Measurements from ENCODE around the gene SP3. TPM values are rescaled to one million over a fixed set of nuclear protein-coding genes. Genes with fewer than 3 reads are reported as not detected.

SP3 gene
- polyA plus RNA-seq, 3 donors, result 11.4 to 26.9 (median 24.4) TPM

DNA sequence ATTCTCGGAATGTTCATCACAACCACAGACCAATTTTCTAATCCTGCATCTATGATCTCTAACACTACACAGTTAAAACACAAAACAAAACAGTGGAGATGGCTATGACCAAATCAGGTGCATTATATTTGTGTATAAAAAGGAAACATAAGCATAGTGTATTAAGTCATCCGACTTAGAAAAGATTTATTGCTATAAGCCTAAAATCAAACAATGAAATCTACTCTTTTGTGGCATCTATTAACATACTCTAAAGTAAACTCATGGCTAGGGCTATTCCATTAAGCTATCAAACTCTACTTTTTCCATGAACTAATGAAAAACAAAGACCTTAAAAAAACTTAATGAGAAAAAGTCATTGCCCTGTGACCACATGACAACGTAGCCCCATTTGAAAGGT is 8.7 kb downstream of the SP3 start:
- H3K27ac ChIP-seq (ENCODE audit: low read depth, low read length), result no peak overlapping the region
- WGBS, 3 donors, result 54 to 65% (median 63%) methylated on average over 3 of the region's 3 CpGs

DNA sequence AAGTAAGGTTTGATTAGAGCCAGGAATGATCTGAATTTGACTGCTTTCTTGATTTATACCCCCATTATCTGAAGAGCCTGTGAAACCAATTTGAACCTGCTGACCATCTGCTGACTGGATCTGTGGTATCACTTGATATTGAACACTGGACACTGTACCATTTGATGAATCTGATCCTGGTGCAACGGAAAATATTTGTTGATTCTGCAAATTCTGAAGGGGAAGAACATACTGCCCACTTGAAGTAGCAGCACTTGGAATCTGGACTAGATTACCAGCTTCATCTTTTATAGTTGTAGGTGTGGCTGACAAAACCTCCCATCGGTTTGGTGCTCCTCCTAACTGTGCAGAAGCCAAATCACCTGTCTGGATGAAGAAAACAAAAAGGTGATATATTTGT is 9.3 kb downstream of the SP3 start:
- 72 to 76% (median 74%) methylated on average over 2 of the region's 2 CpGs for WGBS, 3 donors
- H3K27ac ChIP-seq (ENCODE audit: low read depth, low read length), result no peak overlapping the region

DNA sequence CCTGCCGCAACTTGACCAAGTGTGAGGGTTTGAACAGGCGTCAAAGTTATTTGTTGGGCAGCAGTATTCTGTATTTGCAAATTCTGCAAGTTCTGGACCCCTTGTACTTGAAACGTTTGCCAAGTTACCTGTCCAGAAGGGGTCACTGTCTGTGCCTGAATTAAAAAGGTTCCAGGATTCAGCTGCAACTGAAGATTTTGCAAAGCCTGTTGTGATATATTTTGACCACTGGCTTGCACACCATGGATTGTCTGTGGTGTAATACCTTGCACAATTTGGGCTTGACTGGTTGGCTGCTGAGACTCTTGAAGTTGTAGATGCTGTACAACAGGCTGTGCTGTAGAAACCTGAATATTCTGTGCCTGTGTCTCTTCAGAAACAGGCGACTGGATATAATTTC is 10.2 kb downstream of the SP3 start:
- no peak overlapping the region for H3K27ac ChIP-seq (ENCODE audit: low read depth, low read length)
- WGBS, 3 donors, result 62 to 71% (median 69%) methylated on average over 4 of the region's 4 CpGs

DNA sequence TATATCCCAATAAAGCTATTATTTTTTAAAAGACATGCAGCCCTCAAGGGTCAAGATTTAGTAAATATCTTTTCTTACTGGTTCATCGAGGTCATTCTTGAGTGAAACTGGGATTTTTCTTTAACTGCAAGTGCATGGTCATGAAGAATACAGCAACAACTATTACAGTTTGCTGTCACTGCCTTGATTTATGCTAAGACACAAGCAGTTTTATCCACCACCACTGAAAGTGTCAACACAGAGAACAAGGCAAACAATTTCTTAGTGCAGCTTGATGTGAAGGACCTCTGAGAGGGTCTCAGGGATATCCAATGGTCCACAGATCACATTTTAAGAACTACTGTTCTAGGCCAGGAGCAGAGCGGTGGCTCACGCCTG is 12.1 kb downstream of the SP3 start:
- 91 to 96% (median 96%) methylated on average over 3 of the region's 3 CpGs for WGBS, 3 donors
- no peak overlapping the region for H3K27ac ChIP-seq (ENCODE audit: low read depth, low read length)

DNA sequence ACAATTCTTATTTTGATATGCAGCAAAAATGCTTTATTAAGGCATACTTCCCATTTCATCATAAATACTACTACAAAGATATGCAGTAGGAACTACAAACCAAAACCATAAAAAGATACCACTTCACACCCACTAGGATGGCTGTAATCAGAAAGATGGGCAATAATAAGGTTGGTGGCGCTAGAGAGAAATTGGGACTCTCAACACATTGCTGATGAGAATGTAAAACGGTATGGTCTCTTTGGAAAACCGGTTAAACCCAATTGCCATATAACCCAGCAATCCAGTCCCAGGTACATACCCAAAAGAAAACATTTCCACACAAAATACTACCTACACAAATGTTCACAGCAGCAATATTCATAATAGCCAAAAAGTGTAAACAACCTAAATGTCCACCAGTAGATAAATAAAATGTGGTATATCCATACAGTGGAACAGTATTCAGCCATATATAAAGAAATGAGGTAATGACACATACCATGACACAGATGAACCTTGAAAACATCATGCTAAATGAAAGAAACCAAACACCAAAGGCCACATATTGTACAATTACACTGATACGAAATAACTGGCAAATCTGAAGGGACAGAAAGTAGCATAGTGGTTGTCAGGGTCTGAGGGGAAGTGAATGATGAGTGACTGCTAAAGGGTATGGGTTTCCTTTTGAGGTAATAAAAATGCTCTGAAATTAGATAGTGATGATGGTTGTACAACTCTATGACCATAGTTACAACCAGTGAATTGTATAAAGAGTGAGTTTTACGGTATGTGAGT is 12.7 kb downstream of the SP3 start:
- WGBS, 3 donors, result 91 to 97% (median 93%) methylated on average over 5 of the region's 5 CpGs
- no peak overlapping the region for H3K27ac ChIP-seq (ENCODE audit: low read depth, low read length)

DNA sequence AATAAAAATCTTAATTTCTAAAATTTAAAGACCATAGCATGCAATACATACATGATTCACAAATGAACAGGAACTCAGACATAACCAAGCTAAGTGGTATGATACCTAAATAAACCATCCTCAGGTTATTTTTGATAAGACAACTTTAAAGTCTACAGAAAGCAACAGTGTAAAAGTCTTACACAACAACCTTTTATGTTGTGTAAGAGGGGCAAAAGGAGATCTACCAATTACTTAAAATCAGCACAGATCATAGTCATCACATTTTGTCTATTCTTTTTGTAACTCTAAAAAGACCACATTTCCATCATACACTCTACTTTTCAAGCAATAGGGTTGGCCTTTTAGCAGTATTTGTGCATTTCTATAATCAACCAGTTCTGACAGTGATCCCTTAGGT is 16.3 kb downstream of the SP3 start:
- no peak overlapping the region for H3K27ac ChIP-seq (ENCODE audit: low read depth, low read length)

DNA sequence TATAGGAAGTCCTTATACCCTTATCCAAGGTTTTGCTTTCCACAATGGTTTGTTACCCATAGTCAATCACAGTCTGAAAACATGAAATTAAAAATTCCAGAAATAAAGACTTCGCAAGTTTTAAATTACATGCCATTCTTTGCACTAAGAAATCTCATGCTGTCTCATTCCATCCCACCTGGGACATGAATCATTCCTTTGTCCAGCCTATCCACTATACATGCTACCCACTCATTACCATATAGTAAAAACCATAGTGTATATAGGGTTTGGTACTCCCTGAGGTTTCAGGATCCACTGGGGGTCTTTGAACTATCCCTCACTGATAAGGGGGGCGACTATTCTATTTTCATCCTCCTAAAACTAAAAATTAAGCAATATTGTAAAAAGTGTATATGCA is 17.0 kb downstream of the SP3 start:
- H3K27ac ChIP-seq (ENCODE audit: low read depth, low read length), result no peak overlapping the region
- 94 to 97% (median 97%) methylated on average over 2 of the region's 2 CpGs for WGBS, 3 donors

DNA sequence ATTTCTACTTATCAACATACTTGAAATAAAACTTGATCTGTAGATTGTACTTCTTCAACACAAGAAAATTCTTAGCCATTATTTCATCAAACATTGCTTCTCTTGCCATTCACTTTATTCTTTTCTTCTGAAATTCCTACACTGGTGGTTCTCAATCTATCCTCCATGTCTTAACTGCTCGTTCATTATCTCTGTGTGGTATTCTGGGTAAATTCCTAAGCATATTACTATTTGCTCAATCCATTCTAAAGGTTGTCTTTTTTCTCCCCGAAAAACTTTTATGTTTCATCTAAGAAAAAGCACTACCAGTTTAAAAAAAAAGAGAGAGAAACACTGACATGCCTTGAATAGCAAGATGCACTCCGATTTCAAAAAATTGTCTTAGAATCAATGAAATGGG is 18.0 kb downstream of the SP3 start:
- WGBS, 3 donors, result 66 to 81% (median 77%) methylated on average over 3 of the region's 3 CpGs

DNA sequence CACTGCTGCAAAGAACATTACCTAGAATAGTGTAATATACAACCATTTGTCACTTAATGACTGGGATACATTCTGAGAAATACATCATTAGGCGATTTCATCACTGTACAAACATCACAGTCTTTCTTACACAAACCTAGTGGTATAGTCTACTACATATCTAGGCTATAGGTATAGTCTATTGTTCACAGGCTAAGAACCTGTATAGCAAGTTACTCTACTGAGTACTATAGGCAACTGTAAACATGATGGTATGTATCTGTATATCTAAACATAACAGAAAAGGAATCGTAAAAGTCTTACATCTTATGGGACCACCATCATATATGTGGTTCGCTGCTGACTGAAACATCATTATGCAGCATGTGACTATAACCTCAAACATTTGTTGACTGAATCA is 21.4 kb downstream of the SP3 start:
- WGBS, 3 donors, result 83 to 97% (median 95%) methylated on average over 3 of the region's 3 CpGs
- H3K27ac ChIP-seq (ENCODE audit: low read depth, low read length), result no peak overlapping the region

More for the DNA sequence above, 18.0 kb downstream of the SP3 start:
- no peak overlapping the region for H3K27ac ChIP-seq (ENCODE audit: low read depth, low read length)

DNA sequence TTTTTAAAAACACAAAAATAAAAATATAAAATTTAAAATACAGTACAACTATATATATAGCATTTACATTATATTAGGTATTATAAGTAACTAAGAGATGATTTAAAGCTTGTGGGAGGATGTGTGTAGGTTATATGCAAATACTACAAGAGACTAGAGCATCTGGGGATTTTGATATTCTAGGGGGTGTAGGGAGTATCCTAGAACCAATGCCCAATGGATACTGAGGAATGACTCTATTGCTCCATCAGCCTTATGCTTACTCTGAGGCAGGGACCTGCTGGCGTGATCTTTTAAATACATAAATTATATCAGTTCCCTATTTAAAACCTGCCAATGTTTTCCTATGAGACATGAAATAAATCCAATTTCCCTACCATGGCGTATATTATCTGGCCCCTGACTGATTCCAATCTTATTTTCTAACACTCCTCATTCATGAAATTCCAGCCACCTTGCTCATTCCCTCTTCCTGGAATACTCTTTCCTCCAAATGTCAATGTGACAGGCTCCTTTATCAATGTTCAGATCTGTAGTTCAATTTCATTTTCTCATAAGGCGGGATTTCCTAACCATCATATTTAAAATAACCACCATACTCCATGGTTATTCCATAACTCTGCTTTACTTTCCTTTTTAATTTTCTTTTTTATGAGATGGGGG is 22.2 kb downstream of the SP3 start:
- WGBS, 3 donors, result 84 to 93% (median 90%) methylated on average over 3 of the region's 3 CpGs
- H3K27ac ChIP-seq (ENCODE audit: low read depth, low read length), result no peak overlapping the region

DNA sequence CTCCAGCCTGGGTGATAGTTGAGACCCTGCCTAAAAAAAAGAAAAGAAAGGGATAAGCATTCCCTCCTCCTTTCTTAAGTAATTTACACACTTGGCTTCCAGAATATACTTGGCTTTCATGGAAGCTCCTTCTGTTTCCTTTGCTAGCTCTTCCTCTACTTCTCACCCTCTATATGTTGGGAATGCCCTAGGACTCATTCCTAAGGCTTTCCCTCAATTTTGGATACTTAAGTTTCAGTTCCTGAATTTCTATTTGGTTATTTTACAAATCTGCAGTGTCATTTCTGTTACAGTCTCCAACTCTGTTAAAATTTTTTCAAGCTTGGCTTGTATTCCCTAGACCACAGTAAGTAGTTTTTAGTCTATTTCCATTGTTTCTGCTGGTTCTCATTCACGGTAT is 23.6 kb downstream of the SP3 start:
- WGBS, 3 donors, result 48 to 88% (median 66%) methylated on average over 1 of the region's 1 CpG
- no peak overlapping the region for H3K27ac ChIP-seq (ENCODE audit: low read depth, low read length)

DNA sequence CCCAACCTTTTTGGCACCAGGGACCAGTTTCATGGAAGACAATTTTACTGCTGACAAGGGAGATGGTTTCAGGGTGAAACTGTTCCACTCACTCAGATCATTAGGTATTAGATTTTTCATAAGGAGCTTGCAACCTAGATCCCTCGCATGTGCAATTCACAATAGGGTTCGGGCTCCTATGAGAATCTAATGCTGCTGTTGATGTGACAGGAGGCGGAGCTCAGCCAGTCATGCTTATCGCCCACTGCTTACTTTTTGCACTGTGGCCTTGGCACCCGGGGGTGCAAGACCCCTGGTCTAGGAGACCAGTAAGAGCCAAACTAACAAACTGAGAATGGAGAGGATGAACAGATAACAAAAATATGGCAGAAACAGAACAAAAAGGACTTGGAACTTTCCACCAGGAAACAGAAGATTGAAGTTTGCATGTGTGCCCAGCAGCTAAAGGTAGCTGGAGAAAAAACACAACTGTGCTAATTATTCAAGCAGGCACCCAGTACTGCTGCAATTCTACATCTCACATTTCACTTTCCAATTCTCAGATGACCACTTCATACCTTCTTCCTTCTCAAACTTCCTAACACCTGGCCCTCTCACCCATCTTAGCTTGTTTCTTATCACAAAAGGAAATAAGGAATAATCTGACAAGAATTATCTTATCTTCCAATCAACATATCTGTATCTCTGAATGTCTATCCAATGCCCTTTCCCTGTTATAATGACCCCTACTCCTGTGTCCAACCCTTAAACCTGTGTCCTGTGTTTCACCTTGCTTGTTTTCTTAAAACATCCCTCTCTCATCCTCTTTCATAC is 24.8 kb downstream of the SP3 start:
- WGBS, 3 donors, result 64 to 96% (median 91%) methylated on average over 5 of the region's 5 CpGs
- H3K27ac ChIP-seq (ENCODE audit: low read depth, low read length), result no peak overlapping the region

DNA sequence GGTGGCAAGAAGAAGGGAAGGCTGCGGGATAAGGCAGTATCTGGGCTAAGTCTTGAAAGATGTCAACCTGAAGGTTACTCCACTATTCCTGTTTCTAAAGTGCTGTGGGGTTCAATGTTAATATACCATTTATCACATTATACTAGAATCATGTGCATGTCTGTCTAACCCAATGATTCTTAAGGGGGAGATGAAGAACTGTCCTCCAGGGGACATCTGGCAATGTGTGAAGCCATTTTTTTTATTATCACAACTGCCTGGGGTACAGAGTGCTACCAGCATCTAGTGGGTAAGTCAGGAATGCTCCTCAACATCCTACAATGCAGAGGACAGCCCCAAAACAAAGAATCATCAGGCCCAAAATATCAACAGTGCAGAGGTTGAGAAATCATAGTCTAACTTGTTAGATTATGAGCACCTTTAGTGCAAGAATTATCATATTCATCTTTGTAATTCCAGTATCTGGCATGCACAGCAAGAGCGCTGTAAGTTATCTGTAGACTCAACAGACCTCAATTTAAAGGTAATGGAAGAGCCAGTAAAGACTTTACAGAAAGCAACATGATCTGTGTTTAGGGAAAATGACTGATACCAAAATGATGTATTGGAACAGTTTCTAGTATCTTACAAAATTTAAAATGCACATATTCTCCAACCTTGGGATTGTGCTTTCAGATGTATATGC is 26.3 kb downstream of the SP3 start:
- 98 to 100% (median 100%) methylated on average over 2 of the region's 2 CpGs for WGBS, 3 donors

DNA sequence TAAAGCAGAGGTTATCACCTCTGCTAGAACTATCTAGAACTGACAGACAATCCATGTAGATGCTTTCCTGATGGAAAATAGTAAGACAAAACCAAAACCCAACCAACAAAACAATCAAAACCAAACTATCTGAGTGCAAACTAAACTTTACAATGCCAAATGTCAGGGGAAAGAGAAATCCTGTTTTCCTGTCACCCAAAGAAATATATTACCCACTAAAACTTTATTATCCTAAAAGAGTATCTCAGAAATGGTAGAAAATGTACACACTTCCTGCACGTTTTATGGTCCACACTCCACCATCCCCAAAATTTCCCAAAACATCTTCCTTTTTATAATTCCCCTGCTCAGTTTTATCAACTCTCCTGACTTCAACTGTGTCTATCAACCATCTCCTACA is 29.9 kb downstream of the SP3 start:
- 80 to 93% (median 86%) methylated on average over 1 of the region's 1 CpG for WGBS, 3 donors
- H3K27ac ChIP-seq (ENCODE audit: low read depth, low read length), result no peak overlapping the region

More for the DNA sequence above, 26.3 kb downstream of the SP3 start:
- no peak overlapping the region for H3K27ac ChIP-seq (ENCODE audit: low read depth, low read length)

DNA sequence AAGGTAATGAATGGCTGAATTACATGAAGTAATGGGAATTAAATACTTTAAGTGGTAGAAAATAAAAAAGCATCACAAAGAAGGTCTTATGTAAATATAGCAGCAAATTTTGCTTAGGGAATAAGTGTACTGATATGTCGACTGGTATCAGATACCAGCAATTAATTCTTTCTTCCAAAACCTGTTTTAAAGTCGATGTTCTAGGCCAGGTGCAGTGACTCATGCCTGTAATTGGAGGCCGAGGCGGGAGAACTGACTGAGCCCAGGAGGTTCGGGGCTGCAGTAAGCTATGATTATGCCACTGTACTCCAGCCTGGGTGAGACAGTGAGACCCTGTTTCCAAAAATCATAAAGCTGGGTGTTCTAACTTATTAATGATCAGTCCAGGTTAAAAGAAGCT is 30.3 kb downstream of the SP3 start:
- 53 to 80% (median 78%) methylated on average over 5 of the region's 5 CpGs for WGBS, 3 donors

DNA sequence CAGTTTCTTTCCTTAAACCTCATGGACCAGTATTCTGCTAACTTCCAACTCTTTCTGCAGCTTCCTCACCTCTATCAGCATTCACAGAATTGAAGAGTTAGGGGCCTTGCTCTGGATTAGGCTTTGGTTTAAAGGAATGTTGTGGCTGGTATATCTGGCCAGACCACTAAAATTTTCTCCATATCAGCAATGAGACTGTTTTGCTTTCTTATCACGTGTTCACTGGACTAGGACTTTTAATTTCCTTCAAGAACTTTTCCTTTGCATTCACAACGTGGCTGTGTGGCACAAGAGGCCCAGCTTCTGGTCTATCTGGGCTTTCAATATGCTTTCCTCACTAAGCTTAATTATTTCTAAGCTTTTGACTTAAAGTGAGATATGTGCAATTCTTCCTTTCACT is 33.4 kb downstream of the SP3 start:
- H3K27ac ChIP-seq (ENCODE audit: low read depth, low read length), result no peak overlapping the region
- 48 to 84% (median 80%) methylated on average over 2 of the region's 2 CpGs for WGBS, 3 donors

More for the DNA sequence above, 30.3 kb downstream of the SP3 start:
- no peak overlapping the region for H3K27ac ChIP-seq (ENCODE audit: low read depth, low read length)

DNA sequence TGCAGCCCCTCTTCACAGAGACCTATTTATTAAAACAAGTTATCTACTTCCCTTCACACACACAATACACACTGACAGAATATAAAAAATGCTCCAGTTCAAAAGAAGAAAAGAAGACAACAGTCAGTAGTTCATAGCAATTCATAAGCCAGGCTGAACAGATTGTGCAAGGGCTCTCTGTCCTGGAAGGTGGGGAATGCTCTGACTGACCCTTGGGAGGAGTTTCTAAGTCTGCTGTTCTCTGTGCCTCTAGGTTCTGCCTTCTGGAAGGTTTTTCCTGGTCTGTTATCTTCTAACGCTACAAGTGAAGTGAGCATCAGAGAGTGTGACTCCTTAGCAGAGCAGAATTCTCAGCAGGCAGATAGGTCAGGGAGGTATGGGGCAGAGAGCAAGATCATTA is 35.7 kb downstream of the SP3 start:
- no peak overlapping the region for H3K27ac ChIP-seq (ENCODE audit: low read depth, low read length)
- 59 to 95% (median 87%) methylated on average over 1 of the region's 1 CpG for WGBS, 3 donors

DNA sequence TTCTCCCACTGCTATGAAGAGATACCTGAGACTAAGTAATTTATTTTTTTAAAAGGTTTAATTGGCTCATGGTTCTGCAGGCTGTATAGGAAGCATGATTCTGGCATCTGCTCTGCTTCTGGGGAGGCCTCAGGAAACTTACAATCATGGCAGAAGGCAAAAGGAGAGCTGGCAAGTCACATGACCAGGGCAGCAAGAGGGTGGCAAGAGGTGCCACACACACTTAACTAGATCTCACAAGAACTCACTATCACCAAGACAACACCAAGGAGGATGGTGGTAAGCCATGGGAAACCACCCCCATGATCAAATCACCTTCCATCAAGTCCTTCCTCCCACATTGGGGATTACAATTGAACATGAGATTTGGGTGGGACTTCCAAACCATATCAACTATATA is 38.3 kb downstream of the SP3 start:
- H3K27ac ChIP-seq (ENCODE audit: low read depth, low read length), result no peak overlapping the region

DNA sequence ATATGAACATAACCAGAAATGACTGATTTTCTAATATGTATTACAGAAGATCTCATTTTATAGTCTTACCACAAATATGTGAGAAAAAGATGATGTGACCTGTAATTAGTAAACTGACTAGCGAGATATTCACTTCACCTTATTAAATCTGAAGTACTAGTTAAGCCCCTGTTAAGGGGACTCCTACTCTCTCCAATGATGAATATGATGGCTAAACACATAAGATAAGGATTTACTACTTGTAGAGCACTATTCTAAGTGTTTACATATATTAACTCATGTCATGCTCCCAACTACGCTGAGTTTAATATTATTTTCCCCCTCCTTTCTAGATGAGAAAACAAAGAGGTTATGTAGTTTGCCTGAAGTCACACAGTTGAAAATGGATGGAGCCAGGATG is 40.9 kb downstream of the SP3 start:
- 84 to 93% (median 86%) methylated on average over 2 of the region's 2 CpGs for WGBS, 3 donors
- H3K27ac ChIP-seq (ENCODE audit: low read depth, low read length), result no peak overlapping the region

Measured in adipose tissue (tissue), 3 donors.